ENCODE results near the gene COL13A1. TPM values are rescaled to one million over a fixed set of nuclear protein-coding genes. Genes with fewer than 3 reads are reported as not detected.

The COL13A1 gene
- total RNA-seq, 2 experiments from 2014 or later: not detected

DNA sequence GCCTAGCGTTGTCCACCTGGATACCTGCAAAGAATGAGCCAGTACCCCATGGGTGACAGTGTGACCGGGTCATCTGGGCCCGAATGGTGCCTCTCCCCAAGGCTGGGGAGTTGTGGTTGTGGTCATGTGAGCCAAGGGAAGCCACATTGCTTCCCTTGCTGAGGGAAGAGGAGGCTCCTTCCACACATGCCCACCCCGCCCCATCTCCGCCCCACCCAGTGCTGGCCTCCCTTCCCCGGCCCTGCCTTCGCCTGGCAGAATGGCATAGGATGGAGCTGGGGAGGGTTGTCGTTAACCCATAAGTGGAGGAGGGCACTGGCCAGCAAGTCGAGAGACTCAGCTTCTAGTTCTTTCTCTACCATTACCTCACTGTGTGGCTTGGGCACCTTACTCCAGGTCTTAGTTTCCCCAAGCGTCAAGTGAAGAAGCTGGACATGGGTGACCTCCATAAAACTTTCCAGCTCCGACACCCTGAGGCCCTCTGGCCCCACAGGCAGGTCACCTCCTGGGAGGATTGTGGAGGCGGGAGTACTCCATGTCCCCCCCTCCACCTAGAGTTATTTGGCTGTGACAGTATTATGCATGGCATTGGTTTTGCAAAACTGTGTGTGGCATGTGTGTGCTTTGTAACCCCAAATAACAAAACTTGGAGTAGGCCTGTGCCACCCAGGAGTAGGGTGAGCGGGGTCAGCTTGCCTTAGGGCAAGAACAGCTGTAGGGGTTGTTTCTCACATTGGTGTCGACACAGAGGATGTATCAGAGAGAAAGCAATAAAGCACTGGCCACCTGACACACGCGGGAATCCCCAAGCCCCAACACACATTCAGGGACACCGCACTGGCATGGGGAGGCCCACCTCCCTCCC lies 160.4 kb downstream of the COL13A1 start:
- no peaks in the 10 kb centered on the region for H3K9me3 Mint-ChIP-seq (ENCODE audit: insufficient read depth)
- DNase-seq (no peak), ATAC-seq (no peak)
- H3K4me1 Mint-ChIP-seq (ENCODE audit: low read depth): no peaks in the 10 kb centered on the region
- no peak overlapping the region for H3K4me3 Mint-ChIP-seq
- H3K36me3 Mint-ChIP-seq (ENCODE audit: low read depth): no peaks in the 10 kb centered on the region
- peaks cover 17% of the 10 kb centered on the region for H3K27me3 Mint-ChIP-seq (ENCODE audit: low read depth)
- no peak overlapping the region for H3K27ac Mint-ChIP-seq
- CTCF ChIA-PET: interaction anchor here (0.6 kb wide), 1 partner anchor 395 kb away, joined by 3 read pairs; no protein-coding TSS in a partner anchor
- POLR2A ChIA-PET: no interaction called here

DNA sequence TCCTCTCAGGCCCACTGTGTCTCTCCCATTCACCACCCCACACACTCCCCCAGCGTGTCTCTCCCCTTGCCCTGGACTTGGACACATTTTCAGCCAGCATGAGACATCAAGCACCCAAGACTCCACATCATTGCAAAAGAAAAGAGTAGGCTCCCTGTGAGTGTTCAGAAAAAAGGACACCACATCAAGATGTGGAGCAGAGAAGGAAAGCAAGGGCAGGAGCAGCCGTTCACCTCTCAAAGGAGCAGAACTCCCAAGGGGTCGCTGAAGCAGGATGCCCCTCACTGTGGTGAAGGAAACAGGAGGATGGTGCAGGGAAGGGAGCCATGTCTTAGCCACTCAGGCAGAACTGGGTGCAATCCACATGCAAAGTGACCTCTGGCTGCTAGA lies 161.0 kb downstream of the COL13A1 start:
- no peaks in the 10 kb centered on the region for H3K4me1 Mint-ChIP-seq (ENCODE audit: low read depth)
- H3K27me3 Mint-ChIP-seq (ENCODE audit: low read depth): peaks cover 17% of the 10 kb centered on the region
- no peak overlapping the region for H3K27ac Mint-ChIP-seq
- no peaks in the 10 kb centered on the region for H3K9me3 Mint-ChIP-seq (ENCODE audit: insufficient read depth)
- H3K4me3 Mint-ChIP-seq: no peak overlapping the region
- peak; percentile 7 for DNase-seq
- no peaks in the 10 kb centered on the region for H3K36me3 Mint-ChIP-seq (ENCODE audit: low read depth)
- POLR2A ChIA-PET: no interaction called here
- ATAC-seq: no peak
- CTCF ChIA-PET: no interaction called here

GRCh38 chr10:69963178-69963834 lies 161.6 kb downstream of the COL13A1 start:
- H3K27me3 Mint-ChIP-seq (ENCODE audit: low read depth): peaks cover 15% of the 10 kb centered on the region
- DNase-seq (peak; percentile 13), ATAC-seq (no peak)
- H3K9me3 Mint-ChIP-seq (ENCODE audit: insufficient read depth): no peaks in the 10 kb centered on the region
- ChIA-PET POLR2A (no interaction called here), CTCF (no interaction called here)
- H3K4me1 Mint-ChIP-seq (ENCODE audit: low read depth): no peaks in the 10 kb centered on the region
- no peak overlapping the region for H3K4me3 Mint-ChIP-seq
- H3K27ac Mint-ChIP-seq: no peak overlapping the region
- H3K36me3 Mint-ChIP-seq (ENCODE audit: low read depth): no peaks in the 10 kb centered on the region

DNA sequence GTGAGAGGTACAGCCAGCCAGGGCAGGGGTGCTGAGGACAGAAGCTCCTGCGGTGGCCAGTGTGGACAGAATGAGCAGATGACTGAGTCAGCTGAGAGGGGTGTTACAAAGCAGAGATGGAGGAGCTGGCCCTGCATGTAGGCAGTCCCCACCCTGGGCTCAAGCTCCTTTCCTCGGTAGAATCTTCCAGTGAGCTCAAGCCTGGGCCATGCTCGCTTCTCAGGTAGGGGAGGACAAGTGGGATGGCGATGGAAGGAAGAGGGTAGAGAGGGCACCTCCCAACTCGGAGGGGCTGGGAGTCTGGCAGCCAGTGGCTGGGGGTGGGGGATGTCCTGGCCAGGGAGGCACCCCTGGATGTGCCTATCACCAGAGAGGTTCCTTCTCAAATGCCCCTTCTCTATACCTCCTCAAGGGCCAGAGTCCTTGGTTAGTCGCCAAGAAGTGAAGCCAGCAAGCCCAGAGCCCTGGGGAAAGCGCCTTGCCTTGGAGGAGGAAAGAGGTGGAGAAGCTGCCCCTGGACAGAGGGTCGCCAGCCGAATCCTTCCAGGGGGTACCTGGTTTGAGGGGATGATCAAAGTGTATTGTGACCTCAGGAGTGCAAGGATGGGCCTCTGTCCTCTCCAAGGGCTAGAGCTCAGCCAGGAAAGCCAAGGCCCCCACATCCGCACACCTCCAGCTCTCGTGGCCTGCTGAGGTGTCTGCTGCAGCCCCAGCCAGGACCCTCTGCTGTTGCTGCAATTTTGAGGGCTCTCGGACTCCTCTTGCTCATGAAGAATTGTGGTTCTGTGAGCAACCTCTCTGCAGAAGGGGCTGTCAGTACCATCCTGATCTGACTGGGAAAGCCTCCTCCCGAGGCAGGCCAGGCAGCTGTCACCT lies 162.4 kb downstream of the COL13A1 start:
- DNase-seq (peak; percentile 17), ATAC-seq (no peak)
- no peaks in the 10 kb centered on the region for H3K9me3 Mint-ChIP-seq (ENCODE audit: insufficient read depth)
- no peak overlapping the region for H3K4me3 Mint-ChIP-seq
- no peaks in the 10 kb centered on the region for H3K4me1 Mint-ChIP-seq (ENCODE audit: low read depth)
- H3K27ac Mint-ChIP-seq: no peak overlapping the region
- peaks cover 14% of the 10 kb centered on the region for H3K27me3 Mint-ChIP-seq (ENCODE audit: low read depth)
- H3K36me3 Mint-ChIP-seq (ENCODE audit: low read depth): no peaks in the 10 kb centered on the region
- ChIA-PET CTCF (no interaction called here), POLR2A (no interaction called here)

DNA sequence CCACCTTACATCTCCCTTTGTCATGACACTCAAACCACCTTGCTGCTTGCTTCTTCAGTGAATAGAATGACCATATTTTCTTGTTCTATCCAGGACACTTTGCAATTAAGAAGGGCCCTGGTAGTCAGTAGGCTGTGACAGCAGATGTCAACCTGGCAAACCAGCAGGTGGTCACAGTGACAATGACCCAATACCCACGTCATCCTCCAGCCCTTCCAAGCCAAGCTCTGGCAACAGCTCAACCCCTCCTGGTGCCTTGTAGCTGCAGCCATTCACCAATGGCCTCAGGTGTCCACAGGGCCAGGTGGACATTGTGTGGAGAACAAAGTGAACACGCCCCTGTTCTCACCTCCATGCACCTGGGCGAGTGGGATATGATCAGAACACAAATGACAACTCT lies 163.4 kb downstream of the COL13A1 start:
- Mint-ChIP-seq H3K4me1 (ENCODE audit: low read depth) (no peaks in the 10 kb centered on the region), H3K36me3 (ENCODE audit: low read depth) (no peaks in the 10 kb centered on the region), H3K4me3 (no peak overlapping the region), H3K27ac (no peak overlapping the region), H3K9me3 (ENCODE audit: insufficient read depth) (no peaks in the 10 kb centered on the region), H3K27me3 (ENCODE audit: low read depth) (peaks cover 9% of the 10 kb centered on the region)
- ChIA-PET POLR2A (no interaction called here), CTCF (no interaction called here)
- DNase-seq (peak; percentile 9), ATAC-seq (no peak)

GRCh38 chr10:69965919-69966662 lies 164.4 kb downstream of the COL13A1 start:
- Mint-ChIP-seq H3K27ac (no peak overlapping the region), H3K4me3 (no peak overlapping the region), H3K27me3 (ENCODE audit: low read depth) (peaks cover 13% of the 10 kb centered on the region), H3K4me1 (ENCODE audit: low read depth) (no peaks in the 10 kb centered on the region), H3K36me3 (ENCODE audit: low read depth) (no peaks in the 10 kb centered on the region), H3K9me3 (ENCODE audit: insufficient read depth) (no peaks in the 10 kb centered on the region)
- ATAC-seq (no peak), DNase-seq (peak; percentile 8)
- ChIA-PET CTCF (no interaction called here), POLR2A (no interaction called here)

- no peak for ATAC-seq
- Mint-ChIP-seq H3K9me3 (ENCODE audit: insufficient read depth) (no peaks in the 10 kb centered on the region), H3K4me1 (ENCODE audit: low read depth) (no peaks in the 10 kb centered on the region), H3K36me3 (ENCODE audit: low read depth) (no peaks in the 10 kb centered on the region), H3K27me3 (ENCODE audit: low read depth) (peaks cover 27% of the 10 kb centered on the region), H3K4me3 (no peak overlapping the region), H3K27ac (no peak overlapping the region)
- CTCF ChIA-PET: interaction anchor here (4.7 kb wide), 1 partner anchor 10 kb away, joined by 36 read pairs; no protein-coding TSS in a partner anchor
- POLR2A ChIA-PET: no interaction called here
- no peak for DNase-seq
Measured at GRCh38 chr10:69968830-69969229, 167.1 kb downstream of the COL13A1 start.

- Mint-ChIP-seq H3K27me3 (ENCODE audit: low read depth) (peaks cover 35% of the 10 kb centered on the region), H3K9me3 (ENCODE audit: insufficient read depth) (no peaks in the 10 kb centered on the region), H3K27ac (no peak overlapping the region), H3K4me1 (ENCODE audit: low read depth) (no peaks in the 10 kb centered on the region), H3K36me3 (ENCODE audit: low read depth) (no peaks in the 10 kb centered on the region), H3K4me3 (no peak overlapping the region)
- DNase-seq (no peak), ATAC-seq (no peak)
- CTCF ChIA-PET: interaction anchor here (4.7 kb wide), 1 partner anchor 11 kb away, joined by 36 read pairs; no protein-coding TSS in a partner anchor
- POLR2A ChIA-PET: no interaction called here
Measured at GRCh38 chr10:69969977-69970376, 168.3 kb downstream of the COL13A1 start.

DNA sequence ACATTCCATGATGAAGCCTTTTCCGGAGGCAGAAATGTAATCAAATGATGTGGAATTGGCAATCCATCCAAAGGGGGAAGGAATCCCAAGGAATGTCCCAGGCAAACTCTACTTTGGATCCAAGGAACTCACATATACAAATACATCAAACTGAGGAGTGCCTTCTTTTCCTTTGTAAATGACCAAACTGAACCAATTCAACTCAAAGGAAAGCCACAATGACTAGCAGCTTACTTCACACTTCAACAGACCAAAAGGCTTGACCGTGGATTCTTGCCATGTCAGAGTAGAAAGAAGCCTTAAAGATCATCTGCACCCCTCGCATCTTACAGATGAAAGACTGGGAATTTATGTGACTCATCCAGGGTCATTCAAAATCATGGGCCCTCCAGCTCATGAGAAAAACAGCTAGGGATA lies 171.3 kb downstream of the COL13A1 start:
- no peaks in the 10 kb centered on the region for H3K36me3 Mint-ChIP-seq (ENCODE audit: low read depth)
- CTCF ChIA-PET: interaction anchor here (5.9 kb wide), 1 partner anchor 14 kb away, joined by 31 read pairs; no protein-coding TSS in a partner anchor
- ATAC-seq: no peak
- POLR2A ChIA-PET: no interaction called here
- peaks cover 34% of the 10 kb centered on the region for H3K27me3 Mint-ChIP-seq (ENCODE audit: low read depth)
- H3K4me3 Mint-ChIP-seq: no peak overlapping the region
- no peak overlapping the region for H3K27ac Mint-ChIP-seq
- H3K9me3 Mint-ChIP-seq (ENCODE audit: insufficient read depth): no peaks in the 10 kb centered on the region
- peaks cover 12% of the 10 kb centered on the region for H3K4me1 Mint-ChIP-seq (ENCODE audit: low read depth)
- DNase-seq: no peak

- Mint-ChIP-seq H3K27ac (no peak overlapping the region), H3K9me3 (ENCODE audit: insufficient read depth) (no peaks in the 10 kb centered on the region), H3K4me1 (ENCODE audit: low read depth) (peaks cover 12% of the 10 kb centered on the region), H3K4me3 (no peak overlapping the region), H3K36me3 (ENCODE audit: low read depth) (no peaks in the 10 kb centered on the region), H3K27me3 (ENCODE audit: low read depth) (peaks cover 36% of the 10 kb centered on the region)
- ATAC-seq: no peak
- DNase-seq: no peak
- CTCF ChIA-PET: interaction anchor here (5.9 kb wide), 1 partner anchor 15 kb away, joined by 31 read pairs; no protein-coding TSS in a partner anchor
- POLR2A ChIA-PET: no interaction called here
Measured at GRCh38 chr10:69973678-69974077, 172.0 kb downstream of the COL13A1 start.

DNA sequence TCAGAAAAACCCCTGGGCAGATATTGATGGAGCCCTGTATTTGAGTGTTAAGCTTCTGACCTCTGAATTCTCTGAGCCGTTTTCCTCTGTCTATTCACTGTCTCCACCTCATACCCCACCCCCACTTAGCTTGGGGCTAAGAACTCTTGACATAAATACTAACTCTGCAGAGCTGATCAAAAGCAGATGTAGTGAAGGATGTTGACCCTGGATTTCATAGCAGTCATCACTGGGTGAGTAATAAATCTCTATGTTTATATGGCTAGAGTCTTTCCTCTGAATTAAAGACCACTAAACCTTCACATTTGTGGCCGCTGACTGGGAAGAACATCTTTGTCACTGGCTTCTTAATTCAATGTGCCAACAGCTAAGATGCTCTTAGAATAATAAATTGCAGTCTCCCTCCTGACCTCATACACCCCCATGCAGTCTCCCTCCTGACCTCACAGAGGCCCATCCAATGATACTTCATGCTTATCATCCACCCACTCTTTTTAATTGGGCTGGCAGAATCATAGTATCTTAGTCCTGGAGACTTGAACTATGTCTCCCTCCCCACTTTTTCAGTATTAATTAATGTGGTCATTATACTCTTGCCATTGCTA lies 172.9 kb downstream of the COL13A1 start:
- H3K9me3 Mint-ChIP-seq (ENCODE audit: insufficient read depth): no peaks in the 10 kb centered on the region

More for the DNA sequence above, 172.9 kb downstream of the COL13A1 start:
- CTCF ChIA-PET: interaction anchor here (5.9 kb wide), 1 partner anchor 16 kb away, joined by 31 read pairs; no protein-coding TSS in a partner anchor
- peaks cover 12% of the 10 kb centered on the region for H3K4me1 Mint-ChIP-seq (ENCODE audit: low read depth)
- peaks cover 36% of the 10 kb centered on the region for H3K27me3 Mint-ChIP-seq (ENCODE audit: low read depth)
- no peak overlapping the region for H3K27ac Mint-ChIP-seq
- DNase-seq (no peak), ATAC-seq (no peak)
- no peaks in the 10 kb centered on the region for H3K36me3 Mint-ChIP-seq (ENCODE audit: low read depth)
- H3K4me3 Mint-ChIP-seq: no peak overlapping the region
- POLR2A ChIA-PET: no interaction called here

Measured in activated CD8-positive, alpha-beta T cell treated with anti-CD3 and anti-CD28 coated beads, Interleukin-2, amount 10 ng/mL, durations not matched to agents 7 days and 5 days (primary cell).